IPS-15b (cell line): Measurements from ENCODE around the gene PAWR.
"Not testable (repeated sequence)": the region's sequence is repeated elsewhere in the genome, so short reads cannot be mapped to it uniquely, and the experiment has no call there.

Experiments
- H3K27me3 ChIP-seq: one replicate; pipeline ENCODE4 v1.6.1; 2013; ENCODE audit warnings: low read length; ENCODE audit not compliant: control insufficient read depth, insufficient read depth
- H3K36me3 ChIP-seq: one replicate; pipeline ENCODE4 v1.6.1; 2013; ENCODE audit warnings: low read length; ENCODE audit not compliant: control insufficient read depth, insufficient read depth
- H3K4me1 ChIP-seq: one replicate; pipeline ENCODE4 v1.6.1; 2013; ENCODE audit warnings: mild to moderate bottlenecking, low read length; ENCODE audit not compliant: control insufficient read depth, insufficient read depth
- H3K4me3 ChIP-seq: one replicate; pipeline ENCODE4 v1.5.1; 2013; ENCODE audit warnings: low read depth, low read length
- H3K9ac ChIP-seq: one replicate; pipeline ENCODE4 v1.6.1; 2013; ENCODE audit warnings: low read depth, mild to moderate bottlenecking, low read length
- H3K9me3 ChIP-seq: one replicate; pipeline ENCODE4 v1.6.1; 2013; ENCODE audit warnings: mild to moderate bottlenecking, low read length; ENCODE audit not compliant: control insufficient read depth, insufficient read depth

PAWR gene

DNA sequence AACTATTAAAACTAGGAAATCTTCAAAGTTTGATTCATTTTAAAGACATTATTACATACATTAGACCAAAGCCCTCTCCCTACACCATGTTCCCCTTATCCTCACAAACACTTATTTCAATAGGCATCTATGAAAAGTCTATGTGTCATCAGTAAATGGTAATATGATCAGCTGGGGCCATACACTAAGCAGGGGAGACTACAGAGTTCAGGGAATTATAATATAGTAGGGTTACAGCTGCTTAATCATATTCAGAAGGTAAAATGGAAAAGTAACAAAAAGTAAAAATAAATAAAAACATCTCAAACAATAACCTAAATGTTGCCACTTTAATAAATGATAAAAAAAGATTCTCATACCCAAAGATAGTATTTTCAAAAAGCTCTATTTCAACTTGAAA is 29.1 kb downstream of the PAWR start:
- Histone ChIP-seq H3K4me3 (no peak overlapping the region), H3K36me3 (no peaks in the 10 kb centered on the region), H3K4me1 (no peaks in the 10 kb centered on the region), H3K27me3 (no peaks in the 10 kb centered on the region), H3K9ac (no peak overlapping the region), H3K9me3 (no peaks in the 10 kb centered on the region)

DNA sequence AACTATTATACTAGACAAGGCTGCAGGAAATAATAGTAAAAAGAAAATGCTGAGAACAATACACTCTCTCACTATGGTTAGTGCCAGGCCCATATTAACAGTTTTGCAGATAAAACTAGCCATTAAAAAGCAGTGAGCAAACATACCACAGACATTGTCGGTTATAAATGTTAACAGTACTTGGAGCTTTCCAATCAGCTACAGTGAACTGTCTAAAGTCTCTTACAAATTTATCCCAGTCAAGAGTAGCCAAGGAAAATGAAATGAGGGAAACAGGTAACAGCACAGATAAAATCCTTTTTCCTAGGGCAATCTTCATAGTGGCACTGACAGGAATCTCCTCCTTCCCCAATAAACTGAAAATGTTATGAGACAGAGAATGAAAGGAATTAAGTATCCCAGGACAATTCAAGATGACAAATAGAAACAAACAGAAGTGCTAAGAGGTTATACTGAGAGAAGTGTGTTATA is 30.8 kb downstream of the PAWR start:
- no peak overlapping the region for H3K4me3 ChIP-seq
- peaks cover 7% of the 10 kb centered on the region for H3K4me1 ChIP-seq
- H3K27me3 ChIP-seq: no peaks in the 10 kb centered on the region
- no peaks in the 10 kb centered on the region for H3K9me3 ChIP-seq
- H3K9ac ChIP-seq: no peak overlapping the region
- no peaks in the 10 kb centered on the region for H3K36me3 ChIP-seq

DNA sequence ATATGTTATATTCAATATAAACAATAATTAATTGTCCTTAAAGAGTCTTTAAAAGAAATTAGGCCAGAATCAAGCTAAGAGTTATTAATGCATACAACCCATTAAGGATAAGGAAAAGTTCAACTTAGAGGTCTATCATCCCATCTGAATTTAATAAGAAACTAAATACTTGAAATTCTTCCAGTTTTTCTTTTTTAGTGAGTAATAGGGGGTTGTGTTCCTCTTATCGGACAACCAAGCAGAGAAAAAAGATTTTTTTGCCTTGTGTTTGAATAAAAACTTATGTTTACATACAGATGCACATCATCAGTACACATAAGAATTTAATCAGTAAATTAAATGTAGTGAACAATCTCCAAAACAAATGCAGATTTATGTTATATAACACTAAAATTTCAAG is 32.5 kb downstream of the PAWR start:
- Histone ChIP-seq H3K27me3 (no peaks in the 10 kb centered on the region), H3K36me3 (no peaks in the 10 kb centered on the region), H3K4me1 (peaks cover 16% of the 10 kb centered on the region), H3K4me3 (no peak overlapping the region), H3K9me3 (no peaks in the 10 kb centered on the region), H3K9ac (no peak overlapping the region)

DNA sequence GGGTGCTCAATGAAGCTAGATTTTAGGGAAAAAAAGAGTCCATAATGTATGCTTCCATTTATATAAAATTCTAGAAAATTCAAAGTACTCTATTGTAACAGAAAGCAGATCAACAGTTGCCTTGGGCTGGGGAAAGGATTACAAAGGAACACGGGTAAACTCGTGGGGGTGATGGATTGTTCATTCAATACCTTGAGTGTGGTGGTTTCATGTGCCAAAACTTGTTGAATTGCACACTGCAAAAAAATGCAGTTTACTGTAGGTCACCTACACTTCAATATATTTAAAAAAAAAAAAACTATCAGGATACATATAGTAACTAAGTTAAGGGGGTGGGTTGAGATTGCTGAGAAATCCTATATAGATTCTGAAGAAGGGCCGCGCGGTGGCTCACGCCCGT is 33.6 kb downstream of the PAWR start:
- Histone ChIP-seq H3K4me3 (no peak overlapping the region), H3K36me3 (no peaks in the 10 kb centered on the region), H3K27me3 (no peaks in the 10 kb centered on the region), H3K9ac (no peak overlapping the region), H3K4me1 (peaks cover 18% of the 10 kb centered on the region), H3K9me3 (no peaks in the 10 kb centered on the region)

DNA sequence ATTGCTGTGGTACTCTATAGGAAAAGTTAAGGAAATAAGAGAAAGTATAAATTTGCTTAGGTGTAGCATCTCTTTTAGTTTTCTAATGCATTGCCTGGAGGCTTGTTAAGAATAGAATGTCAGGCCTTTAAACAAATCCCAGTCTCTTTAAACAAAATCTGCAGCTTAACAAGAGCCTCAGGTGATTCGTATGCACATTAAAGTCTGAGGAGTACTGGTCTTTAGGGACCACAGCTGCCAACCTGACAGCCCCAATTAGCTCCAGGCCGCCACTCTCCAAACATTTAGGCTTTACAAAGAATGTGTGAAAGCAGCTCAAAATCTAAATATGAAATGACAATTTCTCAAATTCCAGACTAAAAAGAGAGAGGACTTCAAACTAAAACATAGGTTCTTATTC is 35.7 kb downstream of the PAWR start:
- H3K9me3 ChIP-seq: no peaks in the 10 kb centered on the region
- no peaks in the 10 kb centered on the region for H3K27me3 ChIP-seq
- H3K4me3 ChIP-seq: no peak overlapping the region
- H3K9ac ChIP-seq: no peak overlapping the region
- no peaks in the 10 kb centered on the region for H3K36me3 ChIP-seq
- H3K4me1 ChIP-seq: peaks cover 18% of the 10 kb centered on the region

DNA sequence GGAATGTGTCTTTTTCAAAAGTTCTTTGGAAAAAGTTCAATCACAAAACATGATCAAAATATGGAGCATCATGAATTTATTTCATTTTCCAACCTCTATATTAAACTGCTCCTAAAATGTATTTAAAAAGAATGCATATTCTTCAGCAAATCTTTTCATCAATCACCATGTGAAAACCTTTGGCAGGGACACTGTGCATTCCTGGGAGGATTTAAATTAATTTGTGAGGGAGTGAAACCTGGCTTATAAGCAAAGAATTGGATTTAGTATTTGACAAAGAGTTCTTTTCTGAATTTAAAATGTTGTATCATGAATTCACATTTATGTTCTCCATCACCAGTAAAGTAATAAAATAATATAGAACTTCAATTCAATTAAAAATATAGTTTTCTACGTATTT is 38.2 kb downstream of the PAWR start:
- Histone ChIP-seq H3K27me3 (no peaks in the 10 kb centered on the region), H3K4me1 (peaks cover 18% of the 10 kb centered on the region), H3K4me3 (no peak overlapping the region), H3K36me3 (no peaks in the 10 kb centered on the region), H3K9ac (no peak overlapping the region), H3K9me3 (no peaks in the 10 kb centered on the region)

DNA sequence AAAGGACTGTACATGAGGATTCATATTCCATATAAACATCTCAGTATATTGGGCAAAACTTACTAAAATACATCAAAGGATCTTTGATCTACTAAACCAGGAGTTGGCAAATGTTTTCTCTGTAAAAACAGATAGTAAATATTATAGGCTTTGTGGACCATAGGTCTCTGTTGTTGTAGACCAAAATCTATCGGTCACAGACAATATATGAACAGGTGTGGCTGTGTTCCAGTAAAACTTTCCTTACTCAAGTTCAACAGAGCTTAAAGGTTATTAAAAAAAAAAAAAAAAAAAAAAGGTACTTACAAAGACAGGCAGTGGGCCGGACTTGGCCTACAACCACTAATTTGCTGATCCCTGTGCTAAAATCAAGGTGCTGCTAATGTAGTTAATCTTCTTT is 40.3 kb downstream of the PAWR start:
- Histone ChIP-seq H3K9me3 (no peaks in the 10 kb centered on the region), H3K4me1 (peaks cover 12% of the 10 kb centered on the region), H3K9ac (no peak overlapping the region), H3K4me3 (no peak overlapping the region), H3K27me3 (no peaks in the 10 kb centered on the region), H3K36me3 (no peaks in the 10 kb centered on the region)

DNA sequence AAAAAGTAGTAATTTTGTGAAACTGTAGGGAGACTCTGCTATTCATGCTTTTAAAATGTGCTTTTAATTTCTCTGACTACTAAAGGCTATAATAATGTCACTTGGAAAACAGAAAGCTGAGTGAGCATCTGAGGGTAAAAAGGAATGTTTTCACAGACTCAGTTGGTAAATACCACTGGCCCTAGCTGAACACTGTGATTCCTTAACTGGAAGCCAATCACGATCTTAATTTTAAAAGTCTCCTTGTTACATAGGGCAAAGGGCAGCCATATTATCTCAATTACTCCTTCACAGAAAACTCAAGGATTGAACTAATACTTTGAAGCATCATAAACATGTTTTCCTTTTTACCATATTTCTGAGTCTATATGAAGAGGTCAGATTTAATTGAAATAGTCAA is 41.9 kb downstream of the PAWR start:
- no peaks in the 10 kb centered on the region for H3K27me3 ChIP-seq
- no peaks in the 10 kb centered on the region for H3K36me3 ChIP-seq
- H3K4me3 ChIP-seq: no peak overlapping the region
- peaks cover 19% of the 10 kb centered on the region for H3K4me1 ChIP-seq
- H3K9ac ChIP-seq: no peak overlapping the region
- H3K9me3 ChIP-seq: no peaks in the 10 kb centered on the region

DNA sequence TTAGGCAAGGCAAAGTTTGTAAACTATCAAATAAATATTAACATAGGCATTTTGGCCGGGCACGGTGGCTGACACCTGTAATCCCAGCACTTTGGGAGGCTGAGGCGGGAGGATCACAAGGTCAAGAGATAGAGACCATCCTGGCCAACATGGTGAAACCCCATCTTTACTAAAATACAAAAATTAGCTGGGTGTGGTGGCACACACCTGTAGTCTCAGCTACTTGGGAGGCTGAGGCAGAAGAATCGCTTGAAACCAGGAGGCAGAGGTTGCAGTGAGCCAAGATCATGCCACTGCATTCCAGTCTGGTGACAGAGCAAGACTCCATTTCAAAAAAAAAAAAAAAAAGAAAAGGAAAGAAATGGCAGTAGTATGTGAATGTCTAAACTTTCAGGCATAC is 43.9 kb downstream of the PAWR start:
- peaks cover 27% of the 10 kb centered on the region for H3K4me1 ChIP-seq
- not testable (repeated sequence) for H3K9me3 ChIP-seq, H3K9ac ChIP-seq, H3K27me3 ChIP-seq, H3K4me3 ChIP-seq, H3K36me3 ChIP-seq

DNA sequence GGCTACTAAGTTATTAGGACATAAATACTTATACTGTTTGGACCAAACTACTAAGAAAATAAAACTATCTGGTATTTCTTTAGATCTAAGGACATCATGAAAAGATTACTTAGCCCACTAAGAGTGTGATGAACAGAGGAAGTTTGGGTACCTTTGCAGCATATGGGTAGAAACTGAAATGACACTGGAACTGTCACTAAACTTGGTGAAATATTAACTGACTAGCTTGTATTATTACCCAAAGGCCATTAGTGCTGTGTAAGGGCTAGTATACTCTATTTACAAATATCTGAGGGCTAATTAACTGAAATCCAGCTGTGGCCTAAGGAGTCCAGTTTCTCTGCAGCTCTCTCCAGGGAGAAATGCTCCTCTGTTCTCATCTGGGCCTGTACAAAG is 45.5 kb downstream of the PAWR start:
- Histone ChIP-seq H3K36me3 (no peaks in the 10 kb centered on the region), H3K27me3 (no peaks in the 10 kb centered on the region), H3K9ac (no peak overlapping the region), H3K9me3 (no peaks in the 10 kb centered on the region), H3K4me1 (peaks cover 27% of the 10 kb centered on the region), H3K4me3 (no peak overlapping the region)

DNA sequence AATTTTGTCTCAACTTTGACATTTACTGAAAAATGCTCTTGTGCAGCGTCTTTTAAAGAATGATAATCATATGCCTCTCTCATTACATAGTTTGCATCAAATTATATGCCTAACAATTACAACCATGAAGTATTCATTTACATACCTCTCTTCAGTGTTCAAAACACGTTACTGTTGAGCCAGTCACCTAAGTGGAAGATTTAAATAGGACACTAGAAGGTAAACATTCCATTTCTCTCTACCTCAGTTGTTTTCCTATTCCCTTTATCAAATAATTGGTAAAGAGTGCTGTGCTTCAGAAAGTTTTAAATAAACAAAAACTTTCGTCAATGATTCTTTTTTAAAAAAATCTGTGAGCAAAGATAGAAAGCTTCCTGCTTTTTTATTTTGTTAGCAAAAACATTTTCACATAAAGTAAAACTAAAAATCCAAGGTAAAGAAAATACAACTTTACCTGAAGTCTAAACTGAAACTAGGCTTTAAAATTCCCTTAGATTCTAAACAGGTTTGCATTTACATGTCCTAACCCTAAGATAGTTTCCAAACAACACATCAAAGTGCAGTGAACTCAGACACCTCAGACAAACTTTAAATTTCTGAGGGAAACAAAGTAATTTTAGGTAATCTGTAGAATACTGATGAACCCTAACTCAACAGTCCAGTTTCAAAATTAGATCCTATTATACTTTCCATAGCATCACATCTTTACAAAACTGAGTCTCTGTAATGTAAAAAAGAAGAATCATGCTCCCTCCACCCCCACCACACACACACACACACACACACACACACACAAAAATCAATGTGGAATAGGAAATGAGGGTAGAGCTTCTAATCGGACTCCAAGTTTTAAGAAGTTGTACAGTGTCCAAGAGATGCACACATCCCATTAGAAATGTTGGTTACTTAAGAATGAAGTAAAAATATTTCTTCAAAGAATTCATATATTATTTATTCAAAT is 46.2 kb downstream of the PAWR start:
- no peaks in the 10 kb centered on the region for H3K9me3 ChIP-seq
- no peak overlapping the region for H3K9ac ChIP-seq
- no peaks in the 10 kb centered on the region for H3K27me3 ChIP-seq
- H3K36me3 ChIP-seq: no peaks in the 10 kb centered on the region
- no peak overlapping the region for H3K4me3 ChIP-seq
- peaks cover 27% of the 10 kb centered on the region for H3K4me1 ChIP-seq

DNA sequence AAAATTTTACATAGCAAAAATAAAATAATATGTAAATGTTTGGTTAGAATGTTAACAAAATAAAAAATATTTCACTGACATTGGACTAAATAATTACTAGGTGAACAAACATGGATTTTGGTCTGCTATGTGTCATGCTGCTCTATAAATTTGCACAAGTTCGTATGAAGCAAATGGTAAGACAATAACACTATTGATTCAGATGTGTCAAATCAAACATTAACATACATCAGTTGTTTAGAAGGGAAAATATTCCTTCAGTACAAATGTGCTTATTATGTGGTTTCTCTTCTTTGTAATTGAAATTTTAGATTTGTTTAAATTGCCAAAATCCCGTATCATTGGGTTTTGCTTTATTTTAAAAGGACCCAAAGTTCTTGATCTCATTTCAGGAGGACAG is 46.9 kb downstream of the PAWR start:
- no peak overlapping the region for H3K9ac ChIP-seq

More for the DNA sequence above, 46.9 kb downstream of the PAWR start:
- H3K27me3 ChIP-seq: no peaks in the 10 kb centered on the region
- no peaks in the 10 kb centered on the region for H3K36me3 ChIP-seq
- no peaks in the 10 kb centered on the region for H3K9me3 ChIP-seq
- no peak overlapping the region for H3K4me3 ChIP-seq
- H3K4me1 ChIP-seq: peaks cover 27% of the 10 kb centered on the region
